HepG2 (cell line): ENCODE data around the gene LRRC63. TPM values are rescaled to one million over a fixed set of nuclear protein-coding genes. Genes with fewer than 3 reads are reported as not detected.

Source experiments
- ATAC-seq: fragments of 200-7000 bp; cut with Tn5 transposase; 3 replicates; pipeline ENCODE4 v1.9.1; 2020; ENCODE audit warnings: mild to moderate bottlenecking, moderate library complexity
- BruUV-seq: library from RNA; stranded (reverse); fragments of 400-500 nt; replicated peaks from 2 replicates; lab custom pipeline; 2021; lab: Mats Ljungman, UMichigan
- CTCF ChIA-PET: fragments of 300-600 bp; formaldehyde crosslinking; extraction: SDS; loops from one replicate; lab custom pipeline; 2021; ENCODE audit warnings: low total read pairs, inconsistent platforms, low intra/inter-chr PET ratio; lab: Yijun Ruan, JAX
- POLR2A ChIA-PET: fragments of 350-600 bp; sonication (Branson Sonifier 250); formaldehyde crosslinking; loops from one replicate; lab custom pipeline; 2020; ENCODE audit warnings: antibody characterized with exemption, inconsistent platforms; lab: Yijun Ruan, JAX
- DNase-seq: peaks from one replicate; pipeline ENCODE4 v3.0.0-alpha.2; 2015; ENCODE audit warnings: low spot score
- FAIRE-seq: peaks from 3 replicates; lab custom pipeline; 2011; peaks lifted over from hg19 to GRCh38; lab: Jason Lieb, UNC
- H2AFZ ChIP-seq: one replicate; pipeline ENCODE4 v1.6.1; 2011; ENCODE audit warnings: low read length, inconsistent platforms
- H3K27ac ChIP-seq: fragments of 300-600 bp; 3 replicates; pipeline ENCODE4 v1.8.0; 2011; ENCODE audit warnings: mixed run types, mild to moderate bottlenecking, mixed read lengths, low read length, inconsistent platforms; ENCODE audit not compliant: insufficient read depth; ENCODE audit errors: extremely low read length
- H3K27me3 ChIP-seq, 2 experiments: fragments of 200-600 bp in 1 of 2; 2 replicates in 1 of 2; 3 replicates in 1 of 2; pipeline versions ENCODE4 v1.6.0 to v1.8.0; 2011; ENCODE audit warnings: low read length in 2 of 2, mild to moderate bottlenecking in 2 of 2, moderate library complexity in 2 of 2, inconsistent platforms in 1 of 2; ENCODE audit not compliant: insufficient read depth in 2 of 2, control insufficient read depth in 1 of 2
- H3K36me3 ChIP-seq, 2 experiments: fragments of 200-600 bp in 1 of 2; replicated peaks in 1 of 2; 2 replicates in 1 of 2; 3 replicates in 1 of 2; pipeline versions ENCODE4 v1.5.1 to v1.8.0; 2011; ENCODE audit warnings: low read length in 2 of 2, inconsistent platforms in 1 of 2; ENCODE audit not compliant: insufficient read depth in 2 of 2, control insufficient read depth in 1 of 2
- H3K4me1 ChIP-seq: 2 replicates; pipeline ENCODE4 v1.5.1; 2012; ENCODE audit warnings: low read length, inconsistent platforms; ENCODE audit not compliant: insufficient read depth
- H3K4me2 ChIP-seq: 2 replicates; pipeline ENCODE4 v1.6.0; 2011; ENCODE audit warnings: low read depth, low read length, inconsistent platforms
- H3K4me3 ChIP-seq, 3 experiments: fragments of 200-600 bp in 1 of 3; sonication (generic), shearing (Covaris generic) in 1 of 3; replicated peaks in 1 of 3; 2 replicates each; pipeline ENCODE4 v1.5.1; 2011 to 2016; ENCODE audit warnings: low read length in 3 of 3, inconsistent platforms in 2 of 3, low read depth in 2 of 3, mild to moderate bottlenecking in 2 of 3, control low read depth in 1 of 3, mixed read lengths in 1 of 3; ENCODE audit not compliant: insufficient read depth in 1 of 3
- H3K79me2 ChIP-seq: one replicate; pipeline ENCODE4 v1.6.1; 2011; ENCODE audit warnings: low read length, inconsistent platforms; ENCODE audit not compliant: insufficient read depth
- H3K9ac ChIP-seq: 2 replicates; pipeline ENCODE4 v1.6.0; 2011; ENCODE audit warnings: mild to moderate bottlenecking, low read depth, low read length, inconsistent platforms; ENCODE audit not compliant: insufficient read depth
- H3K9me3 ChIP-seq: 2 replicates; pipeline ENCODE4 v1.5.1; 2012; ENCODE audit warnings: mild to moderate bottlenecking, low read length
- H4K20me1 ChIP-seq: 2 replicates; pipeline ENCODE4 v1.6.0; 2011; ENCODE audit warnings: inconsistent platforms, mild to moderate bottlenecking, low read length, moderate library complexity; ENCODE audit not compliant: insufficient read depth
- ASH2L ChIP-seq: fragments of 300-600, 200-600 bp; sonication (generic); IDR thresholded peaks from 2 replicates; pipeline ENCODE4 v1.7.0; 2017; ENCODE audit warnings: low read depth, mild to moderate bottlenecking, moderate library complexity, mixed read lengths, low read length; ENCODE audit not compliant: insufficient read length
- ATF7 ChIP-seq, 2 experiments: fragments of 450-650 bp in 1 of 2; sonication (generic) in 1 of 2; formaldehyde crosslinking in 1 of 2; IDR thresholded peaks; 2 replicates each; pipeline versions ENCODE4 v1.4.0 to v1.6.1; 2016 to 2020; ENCODE audit warnings: antibody characterized with exemption in 1 of 2, mild to moderate bottlenecking in 1 of 2, missing genetic modification reagents in 1 of 2
- CREB1 ChIP-seq, 2 experiments: fragments of 450-650 bp in 1 of 2; IDR thresholded peaks; 2 replicates each; pipeline ENCODE4 v1.6.1; 2016 to 2017; ENCODE audit warnings: control low read depth in 1 of 2, mild to moderate bottlenecking in 1 of 2, missing compliant biosample characterization in 1 of 2, missing genetic modification characterization in 1 of 2
- GFI1 ChIP-seq: sonication (generic); formaldehyde crosslinking; IDR thresholded peaks from 2 replicates; pipeline ENCODE4 v1.5.0; 2020; ENCODE audit warnings: missing genetic modification reagents, mild to moderate bottlenecking, borderline replicate concordance
- MYNN ChIP-seq: sonication (generic); formaldehyde crosslinking; IDR thresholded peaks from 2 replicates; pipeline ENCODE4 v1.4.0; 2020; ENCODE audit warnings: mild to moderate bottlenecking, low read depth, missing genetic modification reagents
- SRSF4 ChIP-seq: fragments of 200-400 bp; formaldehyde crosslinking; IDR thresholded peaks from one replicate; pipeline ENCODE4 v1.6.1; 2018; ENCODE audit warnings: mild to moderate bottlenecking, low read depth, low read length, moderate library complexity; ENCODE audit not compliant: poor library complexity, severe bottlenecking
- ZBTB42 ChIP-seq: sonication (generic); formaldehyde crosslinking; IDR thresholded peaks from 2 replicates; pipeline ENCODE4 v1.5.0; 2020; ENCODE audit warnings: mild to moderate bottlenecking, missing genetic modification reagents
- ZNF652 ChIP-seq: IDR thresholded peaks from 2 replicates; pipeline ENCODE4 v1.6.1; 2016; ENCODE audit warnings: low read depth, borderline replicate concordance
- WGBS: methylation state at CpG from one replicate; pipeline ENCODE4 v1.1.6; 2017; ENCODE audit warnings: low lambda C conversion rate; 5-methylcytosine and 5-hydroxymethylcytosine counted together
- in situ Hi-C: cut with HindIII; loops from 2 replicates; pipeline ENCODE4 v1.10.0; 2017; ENCODE audit warnings: low pct_unique_long_range_greater_than_20kb; ENCODE audit not compliant: extremely low pct_ligation_motif_present
- intact Hi-C: fragments of 100-400 bp; cut with micrococcal nuclease; formaldehyde crosslinking; loops from one replicate; pipeline ENCODE4 v1.10.0; 2022; ENCODE audit not compliant: unreplicated experiment
- polyA plus RNA-seq, 8 experiments: library from polyadenylated mRNA; depleted of rRNA in 3 of 8; stranded (reverse) in 7 of 8; unstranded in 1 of 8; fragments of >200 nt; fragmentation: Illumina TruSeq in 4 of 8; extraction: Trizol in 4 of 8; gene quantifications; 2 replicates each; pipeline versions ENCODE4 v1.2.1 to v1.2.3, GENCODE V29; 2011 to 2016; ENCODE audit warnings: low read depth in 4 of 8, missing spikeins in 1 of 8, mixed read lengths in 1 of 8; ENCODE audit not compliant: insufficient read depth in 1 of 8
- total RNA-seq, 5 experiments: library from RNA; depleted of rRNA; stranded (reverse); fragments of >200 nt; fragmentation: Illumina TruSeq; extraction: Trizol; gene quantifications; 2 replicates each; pipeline ENCODE4 v1.2.3, GENCODE V29; 2016; ENCODE audit warnings: low read depth in 1 of 5
- TF ChIP-seq, protein P1 (sequence below): IDR thresholded peaks from 2 replicates; pipeline ENCODE4 v1.6.1; 2016
- TF ChIP-seq, protein P2 (sequence below): sonication (generic); formaldehyde crosslinking; IDR thresholded peaks from 2 replicates; pipeline ENCODE4 v1.8.1; 2023; ENCODE audit warnings: mild to moderate bottlenecking, missing genetic modification reagents

The LRRC63 gene
- total and polyA plus RNA-seq, 2 of the 13 experiments (the other 11 are each of a cell fraction or from before 2014, with no cell fraction given): not detected

DNA sequence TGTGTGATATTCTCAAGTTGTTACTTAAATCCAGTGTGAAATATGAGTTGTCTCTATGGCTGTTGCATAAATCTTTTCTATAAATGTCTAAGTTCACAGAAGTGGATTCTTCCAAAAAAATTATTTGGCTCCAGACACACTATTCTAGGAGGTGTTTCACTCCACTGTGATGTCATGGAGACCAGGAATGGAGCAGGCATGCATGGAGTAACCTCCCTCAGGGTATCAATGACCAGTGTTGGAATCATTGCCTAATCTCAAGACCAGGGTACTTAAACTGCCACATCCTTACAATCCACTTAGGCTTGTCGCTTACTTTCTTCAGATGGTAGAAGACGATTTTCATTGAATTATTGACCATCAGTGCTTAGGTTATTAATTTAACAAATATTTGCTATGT lies 55.4 kb downstream of the LRRC63 start:
- no peak for FAIRE-seq
- no peak for DNase-seq
- Histone ChIP-seq H3K27ac (no peak overlapping the region), H3K9me3 (no peaks in the 10 kb centered on the region), H3K4me1 (no peaks in the 10 kb centered on the region), H3K9ac (no peak overlapping the region), H3K36me3 (no peaks in the 10 kb centered on the region), H3K4me2 (no peak overlapping the region), H3K27me3 (no peaks in the 10 kb centered on the region; a peak in 1 of 5 replicates), H2AFZ (no peak overlapping the region), H4K20me1 (no peaks in the 10 kb centered on the region), H3K79me2 (no peaks in the 10 kb centered on the region), H3K4me3 (no peak overlapping the region)
- 42% methylated on average over 2 of the region's 2 CpGs for WGBS
- CTCF ChIA-PET: no interaction called here
- TF ChIP-seq ZBTB42 (no peak), GFI1 (CRISPR knock-in tag) (no peak), MYNN (CRISPR knock-in tag) (no peak), SRSF4 (no peak)
- TF ChIP-seq, protein P1, sequence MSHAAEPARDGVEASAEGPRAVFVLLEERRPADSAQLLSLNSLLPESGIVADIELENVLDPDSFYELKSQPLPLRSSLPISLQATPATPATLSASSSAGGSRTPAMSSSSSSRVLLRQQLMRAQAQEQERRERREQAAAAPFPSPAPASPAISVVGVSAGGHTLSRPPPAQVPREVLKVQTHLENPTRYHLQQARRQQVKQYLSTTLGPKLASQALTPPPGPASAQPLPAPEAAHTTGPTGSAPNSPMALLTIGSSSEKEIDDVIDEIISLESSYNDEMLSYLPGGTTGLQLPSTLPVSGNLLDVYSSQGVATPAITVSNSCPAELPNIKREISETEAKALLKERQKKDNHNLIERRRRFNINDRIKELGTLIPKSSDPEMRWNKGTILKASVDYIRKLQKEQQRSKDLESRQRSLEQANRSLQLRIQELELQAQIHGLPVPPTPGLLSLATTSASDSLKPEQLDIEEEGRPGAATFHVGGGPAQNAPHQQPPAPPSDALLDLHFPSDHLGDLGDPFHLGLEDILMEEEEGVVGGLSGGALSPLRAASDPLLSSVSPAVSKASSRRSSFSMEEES (CRISPR knock-in tag): no peak
- TF ChIP-seq, protein P2, sequence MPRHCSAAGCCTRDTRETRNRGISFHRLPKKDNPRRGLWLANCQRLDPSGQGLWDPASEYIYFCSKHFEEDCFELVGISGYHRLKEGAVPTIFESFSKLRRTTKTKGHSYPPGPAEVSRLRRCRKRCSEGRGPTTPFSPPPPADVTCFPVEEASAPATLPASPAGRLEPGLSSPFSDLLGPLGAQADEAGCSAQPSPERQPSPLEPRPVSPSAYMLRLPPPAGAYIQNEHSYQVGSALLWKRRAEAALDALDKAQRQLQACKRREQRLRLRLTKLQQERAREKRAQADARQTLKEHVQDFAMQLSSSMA (CRISPR knock-in tag): no peak
- in situ Hi-C loops: no loop called here
- intact Hi-C loops: no loop called here
- POLR2A ChIA-PET: no interaction called here
- no TSS peak for BruUV-seq
- no peak for ATAC-seq

DNA sequence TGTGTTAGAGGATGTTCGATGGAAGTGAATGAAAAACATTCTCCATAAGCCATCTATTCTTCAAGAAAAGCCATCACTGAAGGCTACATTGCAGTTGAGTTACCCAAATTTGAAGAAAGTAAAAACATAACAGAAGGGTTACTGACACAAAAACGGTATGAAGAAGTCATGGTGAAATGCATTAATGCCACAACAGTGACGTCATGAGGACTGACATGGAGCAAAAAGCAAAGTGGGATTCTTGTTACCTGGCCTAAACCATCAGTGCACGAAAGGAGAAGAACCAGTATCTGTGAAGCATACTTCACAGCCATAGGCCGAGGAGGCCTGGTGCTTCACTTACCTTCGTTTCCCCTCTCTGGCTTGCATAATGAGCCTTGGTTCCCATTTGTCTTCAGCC lies 58.7 kb downstream of the LRRC63 start:
- Histone ChIP-seq H3K79me2 (no peaks in the 10 kb centered on the region), H3K4me1 (no peaks in the 10 kb centered on the region), H3K36me3 (no peaks in the 10 kb centered on the region), H3K9ac (no peak overlapping the region), H3K27me3 (no peaks in the 10 kb centered on the region; a peak in 1 of 5 replicates), H4K20me1 (no peaks in the 10 kb centered on the region), H3K4me3 (no peak overlapping the region), H3K27ac (no peak overlapping the region), H3K9me3 (no peaks in the 10 kb centered on the region), H2AFZ (no peak overlapping the region), H3K4me2 (no peak overlapping the region)
- ATAC-seq (no peak), FAIRE-seq (no peak), DNase-seq (no peak)
- CTCF ChIA-PET: no interaction called here
- TF ChIP-seq ASH2L (no peak), CREB1 (IDR thresholded peaks at IDR 0.05) (peak; percentile 97), CREB1 (CRISPR knock-in tag; IDR thresholded peaks at IDR 0.05) (no peak), ATF7 (IDR thresholded peaks at IDR 0.05) (peak; percentile 97), ATF7 (CRISPR knock-in tag; IDR thresholded peaks at IDR 0.05) (no peak), ZNF652 (CRISPR knock-in tag) (no peak)
- WGBS: 16% methylated on average over 6 of the region's 6 CpGs
- no TSS peak for BruUV-seq
- intact Hi-C loops: no loop called here
- POLR2A ChIA-PET: no interaction called here
- in situ Hi-C loops: no loop called here
